NCI-H2029 treated with DMSO at 0.1 percent for 48 hours (cell line): ENCODE results near the gene ARL14.

Experiments
- DNase-seq: peaks from one replicate; lab custom pipeline; 2025; lab: John Stamatoyannopoulos, UW

Gene ARL14

DNA sequence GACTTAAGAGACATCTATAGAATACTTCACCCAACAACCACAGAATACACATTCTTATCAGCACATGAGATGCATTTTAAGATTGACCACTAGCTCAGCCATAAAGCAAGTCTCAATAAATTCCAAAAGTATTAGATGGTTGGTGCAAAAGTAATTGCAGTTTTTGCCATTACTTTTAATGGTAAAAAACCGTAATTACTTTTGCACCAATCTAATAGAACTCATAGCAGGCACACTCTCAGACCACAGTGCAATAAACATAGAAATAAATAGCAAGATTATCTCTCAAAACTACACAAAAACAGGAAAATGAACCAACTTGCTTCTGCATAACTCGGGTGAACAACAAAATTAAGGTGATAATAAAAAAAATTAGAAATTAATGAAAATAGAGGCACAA, 45.4 kb downstream of the ARL14 start:
- no peak for DNase-seq

GRCh38 chr3:160725338-160725737, 48.4 kb downstream of the ARL14 start:
- no peak for DNase-seq
